Measurements from ENCODE around the gene CORO2A.

GRCh38 chr9:98159790-98160189 is 32.6 kb downstream of the CORO2A start:
- TF ChIP-seq POLR2A (IDR thresholded peaks at IDR 0.05): no peak
- TF ChIP-seq CTCF (IDR thresholded peaks at IDR 0.05): no peak

Data from heart left ventricle (tissue), 13 donors.